Osteoblast (primary cell): ENCODE measurements around the gene VAV2. TPM values are rescaled to one million over a fixed set of nuclear protein-coding genes. Genes with fewer than 3 reads are reported as not detected.

Experiments
- DNase-seq: peaks from one replicate; pipeline ENCODE4 v3.0.0; 2011; ENCODE audit warnings: low spot score, mixed read lengths; ENCODE audit not compliant: insufficient read length; ENCODE audit errors: missing footprints
- H2AFZ ChIP-seq: 2 replicates; pipeline ENCODE4 v1.6.0; 2011; ENCODE audit warnings: mild to moderate bottlenecking, low read length
- H3K27ac ChIP-seq: 2 replicates; pipeline ENCODE4 v1.5.1; 2011; ENCODE audit warnings: mild to moderate bottlenecking, low read depth, low read length, moderate library complexity
- H3K27me3 ChIP-seq: 2 replicates; pipeline ENCODE4 v1.6.0; 2012; ENCODE audit warnings: mild to moderate bottlenecking, control low read depth, inconsistent platforms, low read length, moderate library complexity; ENCODE audit not compliant: insufficient read depth
- H3K36me3 ChIP-seq: 2 replicates; pipeline ENCODE4 v1.5.1; 2011; ENCODE audit warnings: mild to moderate bottlenecking, low read length, control low read depth, moderate library complexity; ENCODE audit not compliant: insufficient read depth
- H3K4me1 ChIP-seq: 2 replicates; pipeline ENCODE4 v1.5.1; 2011; ENCODE audit warnings: mild to moderate bottlenecking, low read length, control low read depth, moderate library complexity; ENCODE audit not compliant: insufficient read depth
- H3K4me2 ChIP-seq: 2 replicates; pipeline ENCODE4 v1.6.0; 2011; ENCODE audit warnings: mild to moderate bottlenecking, low read length; ENCODE audit not compliant: insufficient read depth
- H3K4me3 ChIP-seq: fragments of 200-600 bp; sonication (generic); 3 replicates; pipeline ENCODE4 v1.5.1; 2012; ENCODE audit warnings: mild to moderate bottlenecking, low read length, inconsistent platforms; ENCODE audit not compliant: insufficient read depth
- H3K79me2 ChIP-seq: 2 replicates; pipeline ENCODE4 v1.6.0; 2012; ENCODE audit warnings: mild to moderate bottlenecking, low read length, control low read depth, inconsistent platforms; ENCODE audit not compliant: insufficient read depth
- H3K9me3 ChIP-seq: 2 replicates; pipeline ENCODE4 v1.5.1; 2011; ENCODE audit warnings: low read depth, low read length, control low read depth
- H4K20me1 ChIP-seq: 2 replicates; pipeline ENCODE4 v1.6.0; 2012; ENCODE audit warnings: mild to moderate bottlenecking, low read length, control low read depth; ENCODE audit not compliant: insufficient read depth
- CTCF ChIP-seq: IDR thresholded peaks from 2 replicates; pipeline ENCODE4 v1.5.1; 2011; ENCODE audit warnings: mild to moderate bottlenecking, low read depth, low read length, moderate library complexity; ENCODE audit errors: extremely low read depth
- total RNA-seq: library from RNA; depleted of rRNA; stranded (reverse); fragments of >200 nt; gene quantifications from 2 replicates; pipeline ENCODE4 v1.2.3, GENCODE V29; 2012

VAV2 gene
- total RNA-seq, 1 donor, result 8.0 TPM

- Histone ChIP-seq H3K4me3 (no peak overlapping the region), H4K20me1 (peaks cover 3% of the 10 kb centered on the region), H2AFZ (no peak overlapping the region), H3K79me2 (peaks cover 3% of the 10 kb centered on the region), H3K27ac (no peak overlapping the region), H3K4me2 (no peak overlapping the region), H3K27me3 (no peaks in the 10 kb centered on the region), H3K4me1 (peaks cover 9% of the 10 kb centered on the region), H3K36me3 (peaks cover 42% of the 10 kb centered on the region), H3K9me3 (no peaks in the 10 kb centered on the region)
- peak; percentile 56 for DNase-seq
- no peak for TF ChIP-seq CTCF
These were observed 37.4 kb upstream of the VAV2 start for GRCh38 chr9:134029248-134030226.

- Histone ChIP-seq H2AFZ (no peak overlapping the region), H3K4me2 (no peak overlapping the region), H3K79me2 (peaks cover 3% of the 10 kb centered on the region), H3K27me3 (no peaks in the 10 kb centered on the region), H3K4me1 (peaks cover 12% of the 10 kb centered on the region), H3K36me3 (peaks cover 38% of the 10 kb centered on the region), H3K4me3 (no peak overlapping the region), H3K9me3 (no peaks in the 10 kb centered on the region), H3K27ac (no peak overlapping the region), H4K20me1 (peaks cover 3% of the 10 kb centered on the region)
- peak; percentile 61 for DNase-seq
- no peak for TF ChIP-seq CTCF
These were observed 36.6 kb upstream of the VAV2 start for GRCh38 chr9:134028575-134029247.

GRCh38 chr9:134028076-134028475 lies 36.0 kb upstream of the VAV2 start:
- H3K4me3 ChIP-seq, result no peak overlapping the region
- H2AFZ ChIP-seq, result no peak overlapping the region
- peak; percentile 21 for DNase-seq
- H3K79me2 ChIP-seq, result peaks cover 3% of the 10 kb centered on the region
- peaks cover 12% of the 10 kb centered on the region for H3K4me1 ChIP-seq
- H3K27ac ChIP-seq, result no peak overlapping the region
- peaks cover 2% of the 10 kb centered on the region for H3K27me3 ChIP-seq
- H3K36me3 ChIP-seq, result peaks cover 31% of the 10 kb centered on the region
- H3K9me3 ChIP-seq, result no peaks in the 10 kb centered on the region
- TF ChIP-seq CTCF, result no peak
- H4K20me1 ChIP-seq, result peaks cover 3% of the 10 kb centered on the region
- no peak overlapping the region for H3K4me2 ChIP-seq

GRCh38 chr9:134027561-134027960 lies 35.4 kb upstream of the VAV2 start:
- Histone ChIP-seq H2AFZ (no peak overlapping the region), H3K4me3 (no peak overlapping the region), H3K4me2 (no peak overlapping the region), H3K9me3 (no peaks in the 10 kb centered on the region), H3K27me3 (peaks cover 5% of the 10 kb centered on the region), H3K4me1 (peaks cover 12% of the 10 kb centered on the region), H3K79me2 (peaks cover 3% of the 10 kb centered on the region), H3K27ac (no peak overlapping the region), H4K20me1 (peaks cover 3% of the 10 kb centered on the region), H3K36me3 (peaks cover 26% of the 10 kb centered on the region)
- TF ChIP-seq CTCF, result no peak
- peak; percentile 65 for DNase-seq
